GM20431 (cell line): ENCODE results near the gene HECW1.

Experiments
- in situ Hi-C: fragments of 300-500 bp; cut with MseI, MboI; formaldehyde crosslinking; loops from one replicate; pipeline ENCODE4 v1.15.0; 2020; ENCODE audit warnings: low sequenced_read_pairs; ENCODE audit not compliant: unreplicated experiment

Gene HECW1

GRCh38 chr7:43244784-43245183 lies 132.3 kb downstream of the HECW1 start:
- in situ Hi-C loops: no loop called here

DNA sequence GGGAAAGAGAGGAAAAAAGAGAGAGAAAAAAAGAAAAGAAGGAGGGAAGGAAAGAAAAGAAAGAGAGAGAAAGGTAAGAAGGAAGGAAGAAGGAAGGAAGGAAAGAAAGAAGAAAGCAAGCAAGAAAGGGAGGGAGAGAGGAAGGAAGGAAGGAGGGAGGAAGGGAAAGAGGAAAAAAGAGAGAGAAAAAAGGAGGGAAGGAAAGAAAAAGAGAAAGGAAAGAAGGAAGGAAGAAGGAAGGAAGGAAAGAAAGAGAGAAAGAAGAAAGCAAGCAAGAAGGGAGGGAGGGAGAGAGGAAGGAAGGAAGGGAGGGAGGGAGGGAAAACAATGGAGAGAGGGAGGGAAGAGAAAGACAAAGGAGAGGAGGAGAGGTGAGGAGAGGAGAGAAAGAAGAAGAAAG lies 135.3 kb downstream of the HECW1 start:
- in situ Hi-C loops: no loop called here

- in situ Hi-C loops: no loop called here
Observed at GRCh38 chr7:43248553-43248952, 136.1 kb downstream of the HECW1 start.

DNA sequence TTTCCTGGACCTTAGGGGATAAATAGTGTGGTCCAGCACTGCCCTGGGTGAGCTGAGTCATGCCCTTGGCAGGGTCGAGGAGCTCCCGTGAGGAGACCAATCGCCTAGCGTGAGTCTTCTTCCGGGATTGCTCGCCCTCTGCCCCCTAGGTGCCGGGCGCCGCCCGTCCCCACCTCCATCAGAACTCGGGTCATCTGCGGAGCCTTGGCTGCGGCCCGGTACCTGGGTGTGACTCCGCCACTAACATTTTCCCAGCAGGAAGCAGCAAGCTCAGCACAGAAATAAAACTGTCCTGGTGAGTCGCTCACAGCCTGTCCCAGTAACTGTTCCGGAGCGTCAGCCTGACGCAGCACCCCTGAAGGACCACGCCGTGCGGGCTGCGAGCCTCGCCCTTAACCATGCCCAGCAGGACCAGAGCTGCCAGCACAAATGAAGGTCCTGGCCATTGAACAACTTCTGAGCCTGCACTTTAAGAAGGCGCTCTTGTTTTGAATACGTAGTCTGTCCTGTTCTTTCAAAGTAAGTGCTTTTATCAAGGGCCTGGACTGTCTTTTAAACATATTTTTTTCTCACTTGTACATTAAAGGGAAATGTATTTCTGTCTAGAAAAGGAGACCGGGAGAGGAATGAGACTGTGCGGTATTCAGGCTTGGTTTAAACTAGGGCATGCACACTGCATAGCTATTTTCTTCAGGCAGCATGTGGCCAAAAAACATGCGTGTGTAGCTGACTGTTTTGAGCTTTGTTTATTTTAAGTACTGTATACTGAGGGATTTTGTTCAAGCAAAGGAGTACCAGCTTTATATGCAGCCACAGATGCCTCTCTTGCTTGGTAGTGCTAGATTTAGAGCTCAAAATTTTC lies 136.7 kb downstream of the HECW1 start:
- in situ Hi-C loops: no loop called here

DNA sequence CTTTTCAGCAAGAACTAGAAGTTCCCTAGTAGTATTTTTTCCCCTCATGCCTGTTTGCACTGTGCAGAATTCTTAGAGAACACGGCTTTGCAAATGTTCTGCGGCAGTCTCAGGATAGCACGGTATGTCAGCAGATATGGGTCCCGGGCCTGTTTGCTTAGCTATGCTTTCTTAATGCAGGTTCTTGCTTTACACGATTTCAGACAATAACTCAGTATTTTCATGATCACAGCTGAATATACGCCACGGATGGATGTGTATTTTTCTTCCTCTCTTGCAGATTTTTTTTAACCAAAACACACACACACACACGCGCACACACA lies 137.3 kb downstream of the HECW1 start:
- in situ Hi-C loops: loop anchor here (25.0 kb wide), 1 partner anchor 287 kb away; no protein-coding TSS in a partner anchor

- in situ Hi-C loops: loop anchor here (25.0 kb wide), 1 partner anchor 299 kb away; no protein-coding TSS in a partner anchor
Observed at GRCh38 chr7:43260980-43261878, 148.8 kb downstream of the HECW1 start.

GRCh38 chr7:43265139-43265538 lies 152.7 kb downstream of the HECW1 start:
- in situ Hi-C loops: loop anchor here (25.0 kb wide), 1 partner anchor 303 kb away; no protein-coding TSS in a partner anchor

DNA sequence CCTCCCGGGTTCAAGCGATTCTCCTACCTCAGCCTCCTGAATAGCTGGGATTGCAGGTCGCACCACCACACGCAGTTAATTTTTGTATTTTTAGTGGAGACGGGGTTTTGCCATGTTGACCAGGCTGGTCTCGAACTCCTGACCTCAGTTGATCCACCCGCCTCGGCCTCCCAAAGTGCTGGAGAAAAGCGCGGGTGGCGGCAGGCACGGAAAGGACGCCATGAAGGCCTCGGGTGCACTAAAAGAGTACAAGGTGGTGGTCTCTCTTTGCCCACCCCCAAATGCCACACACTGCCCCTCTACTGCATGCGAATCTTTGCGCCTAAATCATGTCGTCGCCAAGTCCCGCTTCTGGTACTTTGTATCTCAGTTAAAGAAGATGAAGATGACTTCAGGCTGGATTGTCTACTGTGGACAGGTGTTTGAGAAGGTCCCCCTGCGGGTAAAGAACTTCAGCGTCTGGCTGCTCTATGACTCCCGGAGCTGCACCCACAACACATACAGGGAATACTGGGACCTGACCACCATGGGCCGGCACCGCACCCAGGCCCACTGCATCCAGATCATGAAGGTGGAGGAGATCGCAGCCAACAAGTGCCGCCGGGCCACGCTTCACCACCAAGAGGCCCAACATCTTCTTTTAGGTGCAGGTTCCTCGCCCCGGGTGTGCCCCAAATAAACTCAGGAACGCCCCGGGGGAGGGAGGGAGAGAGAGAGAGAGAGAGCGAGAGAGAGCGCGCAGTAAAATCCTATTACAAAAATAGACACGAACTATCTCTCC lies 161.7 kb downstream of the HECW1 start:
- in situ Hi-C loops: loop anchor here (25.0 kb wide), 1 partner anchor 312 kb away; no protein-coding TSS in a partner anchor

DNA sequence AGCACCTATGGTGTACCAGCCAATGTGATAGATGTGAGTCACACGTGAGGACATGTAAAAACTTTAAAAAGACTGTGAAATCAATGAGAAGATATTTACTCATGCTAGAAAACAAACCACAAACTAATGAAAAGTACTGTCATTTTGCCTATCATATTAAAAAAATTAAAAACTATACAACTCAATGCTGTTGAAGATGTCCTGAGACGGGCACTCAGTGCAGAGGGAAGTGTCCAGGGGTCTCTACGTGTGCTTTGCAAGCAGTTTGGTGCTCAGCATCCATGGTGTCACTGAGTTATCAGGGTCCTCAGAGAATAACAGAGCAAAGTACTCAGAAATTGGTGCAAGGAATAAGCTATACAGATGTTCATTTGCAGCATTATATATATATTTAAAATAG lies 162.3 kb downstream of the HECW1 start:
- in situ Hi-C loops: loop anchor here (25.0 kb wide), 1 partner anchor 312 kb away; no protein-coding TSS in a partner anchor

DNA sequence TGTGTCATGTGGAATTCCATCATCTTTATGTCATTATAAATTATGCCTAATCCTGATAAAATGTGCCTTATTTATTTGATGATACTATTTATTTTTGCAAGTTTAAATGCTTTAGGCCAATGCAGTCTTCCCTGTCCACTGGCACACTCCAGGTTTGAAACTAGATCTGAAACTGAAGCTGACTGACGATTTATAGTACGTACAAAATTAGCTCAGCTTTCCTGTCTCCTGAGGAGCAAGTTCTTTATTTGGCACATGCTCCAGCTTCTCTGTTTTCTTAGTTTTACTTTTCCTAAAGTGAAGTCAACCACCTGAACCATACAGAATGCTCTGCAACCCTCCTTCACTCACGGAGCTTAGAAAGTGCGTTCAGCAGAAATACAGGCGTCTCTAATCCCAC lies 164.1 kb downstream of the HECW1 start:
- in situ Hi-C loops: no loop called here

DNA sequence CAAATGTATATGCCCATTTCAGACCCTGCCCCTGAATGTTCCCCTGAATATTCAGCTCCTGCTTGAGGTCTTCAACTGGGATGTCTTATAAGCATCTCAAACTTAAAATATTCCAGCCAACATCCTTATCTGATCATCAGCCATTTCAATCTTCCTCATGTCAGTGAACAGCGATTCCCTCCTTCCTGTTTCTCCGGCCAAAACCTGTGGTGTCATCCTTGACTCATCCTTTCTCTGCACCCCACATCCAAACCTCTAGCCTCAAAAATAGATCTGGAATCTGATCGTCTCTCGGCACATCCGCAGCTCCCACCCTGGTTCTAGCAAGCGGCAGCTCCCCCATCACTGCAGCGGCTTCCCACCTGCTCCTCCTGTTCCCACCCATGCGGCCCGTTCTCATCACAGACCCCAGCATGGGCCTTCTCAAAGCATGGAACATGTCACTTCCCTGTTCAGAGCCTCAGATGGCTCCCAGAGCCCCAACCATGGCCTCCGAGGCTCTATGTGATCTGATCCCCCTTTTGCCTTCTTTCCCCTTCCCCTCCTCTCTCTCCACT lies 165.7 kb downstream of the HECW1 start:
- in situ Hi-C loops: no loop called here

GRCh38 chr7:43281268-43281667 lies 168.8 kb downstream of the HECW1 start:
- in situ Hi-C loops: no loop called here

DNA sequence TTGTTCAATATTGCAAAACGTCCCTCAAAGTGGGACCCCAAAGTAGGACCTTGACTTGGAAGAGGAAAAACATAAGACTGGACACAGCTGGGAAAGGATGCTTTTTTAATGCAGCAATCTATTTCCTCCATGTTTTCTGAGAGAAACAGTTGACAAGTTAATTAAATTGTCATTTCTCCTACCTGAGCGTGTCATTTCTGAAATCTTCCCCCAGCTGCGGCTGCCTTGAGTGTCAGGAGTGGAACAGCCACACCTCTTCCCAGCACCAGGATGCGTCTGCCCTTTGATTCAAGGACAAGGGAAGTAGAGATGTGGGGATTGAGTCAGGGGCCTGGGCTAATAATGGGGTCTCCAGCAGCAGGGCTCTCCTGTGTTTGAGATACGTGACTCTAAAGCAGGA lies 171.3 kb downstream of the HECW1 start:
- in situ Hi-C loops: no loop called here

DNA sequence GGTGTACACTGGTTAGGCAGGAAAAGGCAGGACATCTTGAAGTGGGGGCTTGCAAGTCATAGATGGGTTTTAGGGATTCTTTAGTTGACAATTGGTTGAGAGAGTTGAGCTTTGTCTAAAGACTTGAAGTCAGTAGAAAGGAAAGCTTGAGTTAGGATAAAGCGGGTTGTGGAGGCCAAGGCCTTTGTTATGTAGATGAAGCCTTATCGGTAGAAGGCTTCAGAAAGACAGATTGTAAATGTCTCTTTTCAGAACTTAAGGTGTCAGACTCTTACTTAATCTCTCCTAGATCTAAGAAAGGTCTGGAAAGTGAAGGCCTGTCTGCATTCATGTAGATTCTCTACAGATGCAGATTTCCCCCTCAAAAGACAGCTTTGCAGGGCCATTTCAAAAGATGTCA lies 177.4 kb downstream of the HECW1 start:
- in situ Hi-C loops: no loop called here

- in situ Hi-C loops: no loop called here
Observed at GRCh38 chr7:43290978-43291377, 178.5 kb downstream of the HECW1 start.

- in situ Hi-C loops: no loop called here
Observed at GRCh38 chr7:43291789-43292188, 179.3 kb downstream of the HECW1 start.

GRCh38 chr7:43292384-43292783 lies 179.9 kb downstream of the HECW1 start:
- in situ Hi-C loops: no loop called here

DNA sequence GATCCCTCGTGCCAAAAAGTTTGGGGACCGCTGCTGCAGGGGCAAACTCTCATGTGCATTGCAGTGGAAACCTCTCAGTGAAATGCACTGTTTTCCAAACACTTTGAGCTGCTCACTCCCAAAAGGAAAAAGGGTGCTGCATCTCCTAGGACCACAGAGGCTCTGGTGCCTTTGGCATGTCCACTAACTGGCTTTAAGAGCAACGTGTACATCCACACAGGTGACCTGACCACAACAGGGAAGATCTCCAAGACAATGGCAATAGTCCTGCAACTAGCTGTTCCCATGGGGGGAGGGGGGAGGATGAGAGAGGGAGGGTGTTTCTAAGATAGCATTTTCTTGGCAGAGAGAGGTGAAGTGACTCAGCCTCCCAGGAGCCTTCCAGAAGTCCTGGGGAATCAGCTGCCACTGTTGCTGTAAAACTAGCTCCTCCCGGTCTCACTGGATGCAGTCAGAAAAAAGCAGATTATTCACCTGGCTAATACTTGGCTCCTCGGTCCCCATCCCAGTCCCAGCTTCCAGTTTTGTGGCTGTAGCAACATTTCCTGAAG lies 181.7 kb downstream of the HECW1 start:
- in situ Hi-C loops: no loop called here

DNA sequence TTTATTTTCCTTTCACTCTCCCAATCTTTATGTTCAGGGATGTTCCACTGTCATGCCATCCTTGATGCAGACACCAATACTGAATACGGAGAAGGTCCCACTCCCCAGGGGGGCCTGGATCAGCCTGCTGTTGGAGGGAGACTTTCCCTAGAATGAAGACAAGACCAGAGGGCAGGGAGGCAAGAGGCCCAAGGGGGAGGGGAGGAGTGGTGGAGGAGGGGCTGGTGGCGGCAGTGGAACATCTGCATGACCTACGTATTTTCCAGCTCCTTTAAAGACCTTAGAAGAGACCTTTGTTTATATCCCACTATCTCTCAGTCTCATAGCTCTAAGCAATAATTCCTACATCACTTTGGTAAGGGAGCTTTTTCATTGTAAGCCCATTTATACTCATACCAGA lies 183.0 kb downstream of the HECW1 start:
- in situ Hi-C loops: no loop called here

GRCh38 chr7:43296306-43296705 lies 183.9 kb downstream of the HECW1 start:
- in situ Hi-C loops: no loop called here
